ENCODE data around the gene ZNF362.

The ZNF362 gene

DNA sequence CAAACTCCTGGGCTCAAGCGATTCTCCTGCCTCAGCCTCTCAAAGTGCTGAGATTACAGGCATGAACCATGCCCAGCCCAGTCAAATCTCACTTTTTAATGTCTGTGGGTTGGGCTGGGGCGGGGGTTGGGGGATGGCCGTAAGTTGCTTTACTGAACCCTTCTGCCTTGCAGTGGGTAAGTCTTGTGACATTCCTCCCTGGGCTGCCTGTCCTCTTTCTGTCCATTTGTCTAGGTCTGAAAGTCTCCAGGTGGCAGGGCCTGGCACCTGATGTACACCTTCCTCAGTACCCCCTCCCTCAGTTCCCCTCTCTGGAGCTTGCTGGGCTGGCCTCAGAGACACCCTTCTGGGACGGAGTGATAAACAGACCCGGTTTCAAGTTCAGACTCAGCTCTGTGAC, 13.3 kb downstream of the ZNF362 start:
- DNase-seq = no peak

GRCh38 chr1:33270379-33270778, 14.1 kb downstream of the ZNF362 start:
- DNase-seq = no peak

- DNase-seq = no peak
Measured at GRCh38 chr1:33270808-33271465, 14.6 kb downstream of the ZNF362 start.

GRCh38 chr1:33271666-33272505, 15.6 kb downstream of the ZNF362 start:
- DNase-seq = no peak

DNA sequence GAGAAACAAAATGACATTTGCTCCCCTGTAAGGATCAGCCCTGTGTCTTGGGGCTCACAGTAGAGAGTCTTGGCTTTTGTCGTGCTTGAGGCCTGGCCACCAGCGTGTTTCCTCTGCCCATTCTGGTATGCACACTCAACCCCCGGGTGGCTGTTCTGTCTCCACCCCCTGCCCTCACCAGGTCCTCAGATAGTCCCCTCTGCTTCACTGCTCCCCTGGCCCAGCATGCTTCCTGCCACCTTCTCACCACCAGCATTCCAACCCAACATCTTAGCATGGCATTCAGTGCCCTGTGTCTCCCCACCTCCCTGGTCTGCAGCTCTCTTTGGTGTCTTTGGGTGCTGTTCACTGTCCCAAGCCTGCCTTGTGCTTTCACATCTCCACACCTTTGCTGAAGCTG, 16.2 kb downstream of the ZNF362 start:
- DNase-seq = no peak

- DNase-seq = no peak
Measured at GRCh38 chr1:33272930-33273329, 16.6 kb downstream of the ZNF362 start.

DNA sequence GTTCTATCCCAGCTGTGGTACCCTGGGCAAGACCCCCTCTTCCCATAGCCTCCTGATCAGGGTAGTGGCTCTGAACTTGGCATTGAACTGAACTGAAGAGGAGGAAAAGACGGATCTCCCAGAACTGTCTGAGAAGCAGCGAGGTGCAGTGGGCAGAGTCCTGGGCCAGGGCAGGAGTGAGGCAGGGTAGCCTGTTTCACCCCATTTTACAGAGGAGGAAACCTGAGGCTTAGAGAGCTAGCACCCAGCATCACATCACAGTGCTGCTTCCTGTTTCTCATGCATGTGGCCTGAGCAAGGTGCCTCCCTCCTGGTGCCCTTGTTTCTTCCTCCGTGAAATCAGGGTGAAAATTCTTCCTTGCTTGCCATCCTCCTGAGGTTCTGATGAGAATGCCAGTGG, 17.1 kb downstream of the ZNF362 start:
- DNase-seq = no peak

GRCh38 chr1:33273961-33274371, 17.7 kb downstream of the ZNF362 start:
- no peak for DNase-seq

DNA sequence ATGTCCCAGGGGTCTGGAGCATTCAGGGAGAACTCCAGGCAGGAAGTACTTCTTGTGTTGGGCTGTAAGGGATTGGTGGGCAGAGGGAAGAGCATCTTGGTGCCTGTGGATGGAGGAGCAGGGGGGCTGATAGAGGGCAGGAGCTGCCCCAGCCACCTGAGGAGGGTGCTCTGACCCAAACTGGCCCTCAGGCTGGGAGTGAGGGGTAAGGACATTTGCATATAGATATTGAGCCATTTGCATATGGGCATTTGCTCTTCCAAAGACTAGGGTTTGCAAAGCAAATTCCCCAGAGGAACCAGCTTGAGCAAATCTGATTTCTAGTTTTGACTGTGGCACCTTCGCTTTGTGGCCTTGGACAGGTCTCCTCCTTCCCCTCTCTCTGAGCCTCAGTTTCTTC, 18.2 kb downstream of the ZNF362 start:
- no peak for DNase-seq

DNA sequence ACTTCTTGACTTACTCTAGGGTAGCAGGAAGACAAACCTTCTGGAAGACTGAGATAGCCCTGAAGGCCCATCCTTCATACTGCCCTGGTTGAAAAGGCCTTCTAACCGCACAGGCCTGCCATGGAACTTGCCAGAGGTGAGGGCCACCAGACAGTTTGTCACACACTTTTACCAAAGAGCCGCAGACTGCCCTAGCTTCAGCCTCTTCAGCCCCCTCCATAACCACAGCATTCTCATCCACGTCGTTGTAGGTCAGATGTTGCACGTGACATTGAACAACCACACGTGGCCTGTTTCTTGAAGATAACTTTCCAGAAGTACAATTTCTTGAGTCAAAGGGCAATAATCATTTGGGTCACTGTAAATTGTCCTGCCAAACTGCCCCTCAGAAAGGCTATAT, 18.9 kb downstream of the ZNF362 start:
- no peak for DNase-seq

GRCh38 chr1:33275706-33276572, 19.6 kb downstream of the ZNF362 start:
- no peak for DNase-seq

- DNase-seq = no peak
Measured at GRCh38 chr1:33276573-33277298, 20.4 kb downstream of the ZNF362 start.

DNA sequence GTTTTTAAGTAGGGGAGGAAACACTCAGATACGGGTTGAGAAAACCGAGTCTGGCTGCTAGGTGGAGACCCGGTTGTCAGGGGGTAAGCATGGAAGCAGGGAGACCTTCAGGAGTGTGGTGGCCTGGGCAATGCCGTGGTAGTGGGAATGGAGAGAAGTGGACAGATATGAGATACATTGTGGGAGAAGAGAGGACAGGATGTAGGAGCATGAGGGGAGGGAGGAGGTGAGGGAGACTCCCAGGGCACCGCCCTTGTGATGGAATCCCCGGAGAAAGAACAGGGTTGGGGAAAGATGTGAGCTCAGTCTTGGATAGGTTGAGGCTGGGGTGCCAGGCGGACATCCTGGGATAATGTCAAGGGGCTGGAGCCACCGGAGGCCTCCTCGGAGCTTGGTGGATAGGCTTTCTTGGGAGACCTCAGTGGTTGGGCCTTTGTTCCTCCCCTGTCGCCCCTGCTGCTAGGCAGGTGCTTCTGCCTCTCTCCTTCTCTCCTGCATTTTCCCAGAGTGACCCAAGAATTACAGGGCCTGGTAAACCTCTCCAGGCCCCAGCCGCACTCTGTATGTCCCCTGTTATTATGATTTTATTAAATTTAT, 21.3 kb downstream of the ZNF362 start:
- no peak for DNase-seq

DNA sequence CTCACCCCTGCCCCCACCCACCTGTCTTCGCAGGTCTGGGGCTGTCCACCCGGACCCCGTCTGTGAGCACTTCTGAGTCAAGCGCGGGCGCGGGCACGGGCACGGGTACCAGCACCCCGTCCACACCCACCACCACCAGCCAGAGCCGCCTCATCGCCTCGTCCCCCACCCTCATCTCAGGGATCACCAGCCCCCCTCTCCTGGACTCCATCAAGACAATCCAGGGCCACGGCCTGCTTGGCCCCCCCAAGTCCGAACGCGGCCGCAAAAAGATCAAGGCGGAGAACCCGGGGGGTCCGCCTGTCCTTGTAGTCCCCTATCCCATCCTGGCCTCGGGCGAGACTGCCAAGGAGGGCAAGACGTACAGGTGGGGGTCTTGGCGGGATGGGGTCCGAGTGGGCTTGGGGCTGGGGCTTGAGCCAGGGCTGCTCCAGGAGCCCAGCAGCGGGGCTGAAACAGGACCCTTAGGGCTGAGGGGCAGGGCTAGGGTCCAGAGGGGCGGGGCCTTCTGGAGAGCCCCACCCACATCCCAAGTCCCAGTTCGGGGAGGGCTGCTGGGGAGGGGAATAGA, 23.9 kb downstream of the ZNF362 start:
- DNase-seq = no peak

DNA sequence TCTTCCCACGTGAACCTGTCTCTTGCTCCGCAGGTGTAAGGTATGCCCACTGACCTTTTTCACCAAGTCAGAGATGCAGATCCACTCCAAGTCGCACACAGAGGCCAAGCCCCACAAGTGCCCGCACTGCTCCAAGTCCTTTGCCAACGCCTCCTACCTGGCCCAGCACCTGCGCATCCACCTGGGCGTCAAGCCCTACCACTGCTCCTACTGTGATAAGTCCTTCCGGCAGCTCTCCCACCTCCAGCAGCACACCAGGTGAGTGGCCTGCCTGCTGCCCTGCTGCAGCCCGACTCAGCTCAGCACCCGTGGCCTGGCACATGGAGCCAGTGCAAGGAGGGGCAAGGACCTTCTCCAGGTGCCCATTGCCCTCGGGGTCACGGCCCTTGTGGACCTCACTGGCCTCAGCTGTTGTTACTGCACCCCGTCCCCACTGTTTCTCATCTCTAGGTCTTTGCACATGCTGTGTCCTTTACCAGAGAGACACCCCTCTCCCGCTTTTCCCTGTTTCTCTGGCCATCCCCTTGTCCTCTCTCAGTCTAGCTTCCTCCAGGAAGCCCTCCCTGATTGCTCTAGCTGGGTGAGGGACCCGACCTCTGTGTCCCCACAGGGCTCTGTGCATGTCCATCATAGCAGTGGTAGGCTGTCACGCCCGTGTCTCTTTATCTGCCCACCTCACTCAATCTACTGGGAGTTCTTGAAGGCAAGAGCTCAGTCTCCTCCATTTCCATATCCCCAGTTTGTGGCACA, 25.4 kb downstream of the ZNF362 start:
- no peak for DNase-seq

- DNase-seq = no peak
Measured at GRCh38 chr1:33282791-33283190, 26.5 kb downstream of the ZNF362 start.

GRCh38 chr1:33284049-33284448, 27.8 kb downstream of the ZNF362 start:
- DNase-seq = no peak

DNA sequence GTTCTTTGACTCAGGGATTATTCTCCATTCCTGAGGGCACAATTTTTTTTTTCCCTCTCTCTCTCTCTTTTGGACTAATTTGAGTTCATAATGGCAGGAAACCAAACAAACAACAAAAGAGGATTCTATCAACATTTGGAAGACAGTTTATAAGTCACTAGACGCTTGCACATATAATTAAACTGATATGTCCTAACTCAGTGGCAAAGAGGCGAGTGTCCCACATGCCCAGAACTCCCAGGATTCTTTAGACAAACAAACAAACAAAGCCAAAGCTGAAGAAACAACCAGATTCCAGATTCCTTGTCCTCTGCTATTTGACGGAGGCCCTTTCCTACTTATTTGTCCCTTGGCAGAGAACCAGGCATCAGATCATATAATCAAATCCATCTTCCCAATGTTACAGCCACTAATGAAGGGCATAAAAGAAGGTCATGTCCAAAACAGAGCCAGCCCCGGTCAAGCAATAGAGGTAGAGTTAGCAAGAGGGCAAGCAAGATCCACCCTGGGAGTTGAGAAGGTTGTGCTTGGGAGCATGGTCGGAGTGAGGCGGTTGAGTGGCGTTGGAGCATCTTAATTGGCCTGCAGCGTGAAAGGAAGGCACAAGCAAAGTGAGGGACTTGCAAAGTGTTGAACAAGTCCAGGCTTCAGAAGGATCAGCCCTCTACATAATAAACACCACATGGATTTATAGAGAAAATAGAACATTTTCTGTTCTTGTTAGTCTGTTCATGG, 30.3 kb downstream of the ZNF362 start:
- no peak for DNase-seq

DNA sequence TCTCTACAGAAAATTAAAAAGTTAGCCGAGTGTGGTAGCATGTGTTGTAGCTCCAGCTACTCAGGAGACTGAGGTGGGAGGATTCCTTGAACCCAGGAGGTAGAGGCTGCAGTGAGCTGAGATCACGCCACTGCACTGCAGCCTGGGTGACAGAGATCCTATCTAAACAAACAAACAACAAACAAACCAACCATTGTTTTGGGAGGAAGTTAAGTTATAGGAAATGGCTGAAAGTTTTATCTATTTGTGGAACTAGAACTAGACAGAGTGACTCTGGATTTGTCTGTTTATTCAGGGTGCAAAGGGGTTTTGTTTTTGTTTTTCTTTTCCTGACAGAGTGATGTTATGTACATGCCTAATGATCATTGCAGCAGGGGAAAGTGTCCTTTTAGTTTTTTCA, 31.0 kb downstream of the ZNF362 start:
- DNase-seq = no peak

All from NCI-H748 treated with DMSO at 0.1 percent for 48 hours (cell line).